Suprapubic skin (tissue), 4 donors: ENCODE results near the gene FDX1.

ENCODE experiments used
- EP300 ChIP-seq: sonication (generic); formaldehyde crosslinking; IDR thresholded peaks from one replicate; pipeline ENCODE4 v1.6.1; 2017; ENCODE audit warnings: antibody characterized with exemption
- POLR2A ChIP-seq, 2 donors: fragments of 450-650 bp; IDR thresholded peaks; one replicate each; pipeline ENCODE4 v1.6.1; 2017; ENCODE audit warnings: antibody characterized with exemption in 2 of 2, mild to moderate bottlenecking in 2 of 2, moderate library complexity in 2 of 2
- POLR2AphosphoS5 ChIP-seq, 3 donors: sonication (generic); formaldehyde crosslinking; IDR thresholded peaks; one replicate each; pipeline ENCODE4 v1.6.1; 2017; ENCODE audit warnings: antibody characterized with exemption in 3 of 3
- TF ChIP-seq, protein P1 (sequence below), 2 donors: fragments of 200-600 bp in 1 of 2; fragments of 450-650 bp in 1 of 2; sonication (generic) in 1 of 2; IDR thresholded peaks; one replicate each; pipeline ENCODE4 v1.5.1; 2016 to 2019; ENCODE audit warnings: antibody characterized with exemption in 2 of 2, mild to moderate bottlenecking in 1 of 2, moderate library complexity in 1 of 2

DNA sequence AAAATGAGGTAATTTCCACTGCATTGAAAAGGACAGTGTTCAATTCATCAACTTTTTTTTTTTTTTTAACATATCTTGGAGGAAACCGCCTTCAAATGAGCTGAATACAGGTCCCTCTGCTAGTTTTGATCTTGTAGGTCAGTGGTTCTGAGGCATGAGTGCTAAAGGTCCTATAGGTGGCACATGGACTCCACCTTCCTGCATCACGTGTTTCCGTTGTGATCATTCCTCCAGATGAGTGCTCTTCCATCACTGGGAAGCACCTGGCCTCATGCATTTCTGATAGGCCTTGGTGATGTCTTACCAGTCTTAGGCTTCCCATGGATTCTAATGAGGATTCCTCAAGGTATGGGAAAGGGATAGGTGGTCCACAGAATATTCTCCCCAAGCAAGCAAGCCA is 37.8 kb downstream of the FDX1 start:
- TF ChIP-seq, protein P1, sequence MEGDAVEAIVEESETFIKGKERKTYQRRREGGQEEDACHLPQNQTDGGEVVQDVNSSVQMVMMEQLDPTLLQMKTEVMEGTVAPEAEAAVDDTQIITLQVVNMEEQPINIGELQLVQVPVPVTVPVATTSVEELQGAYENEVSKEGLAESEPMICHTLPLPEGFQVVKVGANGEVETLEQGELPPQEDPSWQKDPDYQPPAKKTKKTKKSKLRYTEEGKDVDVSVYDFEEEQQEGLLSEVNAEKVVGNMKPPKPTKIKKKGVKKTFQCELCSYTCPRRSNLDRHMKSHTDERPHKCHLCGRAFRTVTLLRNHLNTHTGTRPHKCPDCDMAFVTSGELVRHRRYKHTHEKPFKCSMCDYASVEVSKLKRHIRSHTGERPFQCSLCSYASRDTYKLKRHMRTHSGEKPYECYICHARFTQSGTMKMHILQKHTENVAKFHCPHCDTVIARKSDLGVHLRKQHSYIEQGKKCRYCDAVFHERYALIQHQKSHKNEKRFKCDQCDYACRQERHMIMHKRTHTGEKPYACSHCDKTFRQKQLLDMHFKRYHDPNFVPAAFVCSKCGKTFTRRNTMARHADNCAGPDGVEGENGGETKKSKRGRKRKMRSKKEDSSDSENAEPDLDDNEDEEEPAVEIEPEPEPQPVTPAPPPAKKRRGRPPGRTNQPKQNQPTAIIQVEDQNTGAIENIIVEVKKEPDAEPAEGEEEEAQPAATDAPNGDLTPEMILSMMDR (IDR thresholded peaks at IDR 0.05) = no peak
- no peak for TF ChIP-seq POLR2A (IDR thresholded peaks at IDR 0.05)
- TF ChIP-seq EP300 = no peak
- TF ChIP-seq POLR2AphosphoS5 (IDR thresholded peaks at IDR 0.05) = no peak
